Measurements from ENCODE around the gene GNAQ.

The GNAQ gene

GRCh38 chr9:77935974-77936373 lies 95.6 kb downstream of the GNAQ start:
- DNase-seq = no peak

DNA sequence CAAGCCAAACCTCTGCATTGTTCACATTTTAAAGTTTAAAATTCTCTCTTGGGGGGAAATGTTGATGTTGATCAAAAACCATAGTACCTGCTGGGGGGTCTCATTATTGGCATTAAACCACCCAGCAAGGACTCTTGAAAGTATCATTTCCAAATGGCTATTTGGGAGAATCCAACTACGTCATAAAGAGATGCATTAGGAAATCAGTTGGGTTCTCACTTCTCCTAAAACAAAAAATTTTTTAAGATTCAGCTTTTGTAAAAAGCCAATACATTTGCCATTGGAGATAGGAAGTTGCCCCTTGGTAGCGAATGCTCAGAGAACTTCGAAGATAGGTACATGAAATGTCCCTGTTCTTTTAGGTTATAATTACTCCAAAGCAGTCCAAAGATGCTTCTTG lies 96.4 kb downstream of the GNAQ start:
- no peak for DNase-seq

GRCh38 chr9:77933976-77934375 lies 97.6 kb downstream of the GNAQ start:
- DNase-seq = no peak

DNA sequence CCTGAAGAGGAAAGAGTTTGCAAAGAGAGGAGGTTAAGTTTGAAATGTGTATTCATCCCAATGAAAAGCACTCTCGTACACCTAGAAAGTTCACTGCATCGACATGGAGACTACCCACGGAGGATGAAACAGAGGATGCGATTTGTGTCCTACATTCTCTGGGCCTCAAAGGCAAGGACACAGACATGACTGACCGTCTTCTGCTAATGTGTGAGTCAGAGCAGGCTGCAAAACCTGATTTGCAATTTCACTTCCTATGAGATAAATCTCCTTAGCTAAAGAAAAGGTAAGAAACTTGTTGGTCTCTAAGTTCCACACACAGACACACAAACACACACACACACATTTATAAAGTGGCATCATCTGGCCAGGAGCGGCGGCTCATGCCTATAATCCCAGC lies 98.6 kb downstream of the GNAQ start:
- DNase-seq = no peak

- no peak for DNase-seq
These were observed 101.7 kb downstream of the GNAQ start for GRCh38 chr9:77929942-77930341.

- no peak for DNase-seq
These were observed 104.3 kb downstream of the GNAQ start for GRCh38 chr9:77927265-77927664.

GRCh38 chr9:77926371-77926878 lies 105.2 kb downstream of the GNAQ start:
- DNase-seq = no peak

DNA sequence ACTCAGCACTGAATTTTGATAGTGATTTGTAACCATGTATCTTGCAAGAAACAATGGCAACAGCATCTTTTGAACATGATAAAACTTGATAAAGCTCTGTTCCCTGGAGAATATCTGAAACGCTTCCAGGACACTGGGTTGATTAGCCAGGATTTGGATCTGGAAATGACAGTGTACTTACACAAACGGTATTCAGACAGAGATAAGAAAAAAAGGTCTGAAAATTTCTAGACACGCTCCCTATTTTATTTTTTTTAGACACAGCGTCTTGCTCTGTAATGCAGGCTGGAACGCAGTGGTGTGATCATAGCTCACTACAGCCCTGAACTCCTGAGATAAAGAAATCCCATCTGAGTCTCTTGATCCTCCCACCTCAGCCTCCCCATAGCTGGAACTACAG lies 109.0 kb downstream of the GNAQ start:
- DNase-seq = no peak

GRCh38 chr9:77917800-77918199 lies 113.8 kb downstream of the GNAQ start:
- DNase-seq = no peak

DNA sequence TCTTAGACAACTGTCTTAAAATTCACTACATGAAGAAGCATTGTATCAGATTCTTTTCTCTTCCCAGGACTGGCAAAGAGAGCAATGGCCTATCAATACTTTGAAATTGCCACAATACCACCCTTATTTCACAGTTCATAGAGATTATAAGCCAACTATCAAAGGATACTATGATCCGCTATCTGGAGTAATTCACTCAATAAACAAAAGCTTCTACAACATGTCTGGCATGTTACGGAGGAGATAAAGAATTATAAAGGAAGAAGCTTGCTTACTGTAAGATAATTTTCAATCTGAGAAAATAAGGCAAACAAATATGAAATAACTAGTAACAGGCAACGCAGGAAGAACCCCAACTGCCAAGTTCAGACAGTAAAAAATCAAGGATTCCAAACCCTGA lies 114.8 kb downstream of the GNAQ start:
- DNase-seq = no peak

DNA sequence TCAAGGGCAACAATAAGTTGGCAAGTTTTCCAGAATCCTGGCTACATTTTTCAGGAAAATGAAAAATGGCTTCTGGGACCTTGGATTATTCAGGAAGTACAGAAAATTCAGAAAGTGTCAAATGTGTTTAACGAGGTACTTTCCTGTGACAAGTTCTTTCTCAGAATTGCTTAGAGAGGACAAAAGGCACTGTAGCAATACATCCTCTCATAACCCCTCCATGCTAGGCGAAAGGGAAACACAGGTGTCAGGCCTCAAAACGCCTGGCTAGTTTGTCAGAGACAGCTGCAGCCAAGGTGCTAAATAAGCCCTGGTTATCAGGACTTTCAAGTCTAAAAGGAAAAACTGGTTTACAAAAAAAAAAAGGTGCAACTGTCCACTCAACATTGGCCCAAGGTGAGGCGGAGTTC lies 115.2 kb downstream of the GNAQ start:
- no peak for DNase-seq

DNA sequence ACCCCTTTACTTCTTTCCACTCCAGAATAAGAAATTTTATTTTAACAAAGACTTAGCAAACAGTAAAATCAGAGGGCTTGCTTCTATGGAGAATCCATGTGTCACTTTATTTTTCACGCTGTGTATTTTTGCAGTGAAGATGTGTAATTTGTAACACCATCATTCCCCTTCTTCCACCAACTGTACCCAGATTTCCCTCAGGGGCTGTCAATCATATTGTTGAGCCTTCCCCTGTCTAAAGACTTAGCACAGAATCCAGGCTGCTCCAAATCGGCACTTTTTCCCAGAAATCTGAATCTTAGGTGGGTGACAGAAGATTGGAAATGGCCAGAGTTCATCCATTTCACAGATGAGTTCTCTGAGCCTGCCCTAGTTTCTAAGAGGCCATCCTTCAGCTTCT lies 115.9 kb downstream of the GNAQ start:
- no peak for DNase-seq

DNA sequence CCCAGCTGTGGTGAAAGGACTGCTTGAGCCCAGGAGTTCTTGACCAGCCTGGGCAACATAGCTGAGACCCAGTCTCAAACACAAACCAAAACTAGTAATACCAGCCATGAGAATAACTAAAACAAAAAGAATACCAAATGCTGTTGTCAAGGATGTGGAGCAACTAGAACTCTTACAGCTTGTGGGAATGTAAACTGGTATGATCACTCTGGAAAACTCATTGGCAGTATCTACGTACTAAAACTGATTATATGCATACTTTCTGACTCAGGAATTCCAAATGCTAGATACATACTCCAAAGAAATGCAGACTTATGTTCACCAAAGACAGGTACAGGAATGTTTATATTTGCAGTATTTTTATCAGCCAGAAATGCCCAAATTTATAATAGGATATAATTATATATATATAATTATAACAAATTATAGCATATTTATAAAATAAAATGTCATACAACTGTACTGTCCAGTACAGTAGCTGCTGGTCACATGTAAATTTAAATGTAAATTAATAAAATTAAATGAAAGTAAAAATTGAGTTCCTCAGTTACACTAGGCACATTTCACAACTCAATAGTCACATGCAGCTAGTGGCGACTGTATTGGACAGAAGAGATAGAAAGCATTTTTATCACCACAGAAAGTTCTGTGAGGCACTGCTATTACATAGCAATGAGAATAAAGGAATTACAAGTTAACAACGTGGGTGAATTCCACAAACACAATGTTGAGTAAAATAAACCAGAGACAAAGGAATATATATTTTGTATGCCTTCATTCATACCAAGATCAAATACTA lies 118.5 kb downstream of the GNAQ start:
- DNase-seq = no peak

GRCh38 chr9:77911928-77912327 lies 119.7 kb downstream of the GNAQ start:
- DNase-seq = no peak

DNA sequence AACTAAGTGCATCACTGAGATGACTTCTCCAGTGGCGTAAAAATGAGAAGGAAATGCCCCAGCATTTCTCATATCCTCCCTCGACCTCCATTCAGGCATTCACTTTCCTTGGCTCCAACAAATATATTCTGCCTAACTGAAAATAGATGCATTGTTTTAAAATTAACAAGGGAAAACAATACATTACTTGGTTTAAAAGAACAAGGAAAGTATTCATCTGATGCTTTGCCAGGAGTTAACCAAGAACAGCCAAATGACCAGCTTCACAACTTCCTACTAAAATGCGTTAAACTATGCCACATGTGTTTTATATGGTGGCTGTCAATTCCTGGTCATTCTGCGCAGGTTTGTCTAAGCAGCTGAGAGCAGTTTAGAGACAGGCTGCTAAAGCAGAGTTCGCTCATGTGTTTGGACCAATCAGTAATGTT lies 121.4 kb downstream of the GNAQ start:
- no peak for DNase-seq

DNA sequence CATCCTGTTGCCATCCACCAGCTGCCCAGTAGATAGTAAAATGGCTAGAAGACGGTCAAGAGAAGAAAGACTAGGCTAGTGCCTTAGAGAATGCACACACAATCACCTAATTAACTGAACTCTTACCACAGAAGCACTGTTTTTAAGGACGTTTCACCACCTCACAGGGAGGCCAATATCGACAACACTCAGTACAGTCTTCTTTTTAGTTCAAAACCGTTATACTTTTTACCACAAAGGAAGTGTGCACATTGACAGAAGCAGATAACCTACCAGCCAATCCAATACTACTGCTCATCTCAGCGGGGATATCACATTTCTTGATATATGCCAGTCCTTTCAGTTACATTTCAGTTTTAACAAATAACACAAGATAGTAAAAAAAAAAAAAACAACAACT lies 122.3 kb downstream of the GNAQ start:
- DNase-seq = no peak

DNA sequence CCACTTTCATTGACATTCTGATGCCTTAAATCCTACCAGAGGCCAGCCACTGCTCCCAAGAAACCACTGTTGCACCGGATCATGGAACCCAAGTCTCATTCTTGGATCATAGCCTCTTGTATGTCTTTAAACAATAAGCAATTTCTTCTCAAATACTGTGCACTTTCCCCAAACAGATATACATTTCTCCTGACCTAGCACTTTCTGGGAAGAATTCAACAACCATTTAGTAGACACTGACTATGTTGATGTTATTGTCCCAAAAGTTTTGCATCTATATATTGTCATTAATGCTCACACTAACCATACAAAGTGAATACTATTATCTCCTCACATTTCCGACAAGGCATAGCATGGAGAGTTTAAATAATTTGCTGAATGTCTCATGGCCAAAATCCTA lies 123.3 kb downstream of the GNAQ start:
- no peak for DNase-seq

DNA sequence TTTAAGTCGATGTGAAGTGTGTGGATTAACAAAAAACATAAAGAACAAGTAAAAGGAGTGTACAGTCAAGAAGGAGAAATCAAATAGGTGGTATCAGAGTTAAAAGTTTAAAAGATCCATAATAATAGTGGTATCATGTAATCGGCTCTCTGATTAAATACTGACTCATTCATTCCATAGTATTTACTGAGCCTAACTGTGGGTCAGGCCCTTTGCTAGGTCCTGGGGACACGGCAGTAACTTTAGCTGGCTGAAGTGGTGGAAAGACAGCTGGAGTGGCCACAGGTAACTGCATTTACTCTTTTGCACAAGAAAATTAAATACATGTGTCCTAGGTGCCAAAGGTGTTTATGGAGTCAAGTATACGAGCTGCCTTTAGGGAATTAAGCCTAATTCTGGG lies 124.0 kb downstream of the GNAQ start:
- DNase-seq = no peak

DNA sequence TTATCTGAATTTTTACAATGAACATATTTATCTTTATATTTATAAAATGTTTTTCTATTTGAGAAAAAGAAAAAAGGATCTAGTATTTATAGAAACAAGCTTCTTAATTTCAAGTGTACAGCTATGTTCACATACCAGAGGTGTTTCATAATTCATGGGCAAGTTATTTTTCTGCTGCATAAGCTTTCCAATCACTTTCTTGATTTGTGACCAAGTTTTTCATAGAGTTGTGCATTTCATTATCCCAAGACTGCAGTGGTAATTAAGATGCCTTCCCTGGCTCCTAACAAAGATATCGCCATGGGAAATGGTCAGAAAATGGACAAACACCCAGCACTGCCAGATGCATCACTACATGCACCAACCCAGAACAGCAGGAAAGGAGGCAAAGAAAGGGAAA lies 124.6 kb downstream of the GNAQ start:
- DNase-seq = no peak

DNA sequence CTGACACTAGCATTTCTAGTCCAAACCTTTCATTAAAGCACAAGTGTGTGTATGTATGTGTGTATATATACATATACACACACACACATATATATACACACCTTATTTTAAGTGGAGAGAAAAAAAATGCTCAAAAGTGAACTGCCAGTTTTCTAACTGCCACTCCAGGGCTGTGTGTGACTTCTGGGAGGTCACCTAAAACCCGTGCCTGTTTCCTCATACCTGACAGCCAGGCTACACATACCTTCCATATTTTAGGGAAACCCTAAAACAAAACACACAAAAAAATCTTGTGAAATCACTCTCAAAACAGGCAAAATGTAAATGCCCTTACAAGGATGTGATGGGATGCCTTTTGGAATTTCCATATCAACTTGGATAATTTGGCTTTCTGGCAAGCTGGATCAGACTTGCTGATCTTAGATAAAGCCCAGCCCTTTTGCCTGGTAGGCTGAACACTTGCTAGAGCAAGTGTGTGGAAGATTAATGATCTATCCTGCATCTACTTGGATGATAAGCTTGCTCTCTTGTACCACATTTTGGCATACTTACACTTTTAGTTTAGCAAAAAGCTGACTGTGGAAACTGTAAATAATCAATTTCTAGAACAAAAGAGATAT lies 127.8 kb downstream of the GNAQ start:
- DNase-seq = no peak

DNA sequence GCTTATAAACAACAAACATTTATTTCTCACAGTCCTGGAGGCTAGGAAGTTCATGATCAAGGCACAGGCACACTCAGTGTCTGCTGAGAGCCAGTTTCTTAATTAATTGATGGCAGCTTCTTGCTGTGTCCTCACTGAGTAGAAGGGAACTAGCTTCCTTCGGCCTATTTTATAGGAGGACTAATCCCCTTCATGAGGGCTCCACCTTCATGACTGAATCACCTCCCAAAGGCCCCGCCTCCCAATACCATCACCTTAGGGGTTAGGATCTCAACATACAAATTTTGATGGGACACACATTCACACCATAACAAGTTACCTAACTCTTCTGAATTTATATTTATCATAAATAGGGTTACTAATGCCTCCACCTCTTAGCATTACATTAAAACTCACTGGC lies 129.8 kb downstream of the GNAQ start:
- no peak for DNase-seq

DNA sequence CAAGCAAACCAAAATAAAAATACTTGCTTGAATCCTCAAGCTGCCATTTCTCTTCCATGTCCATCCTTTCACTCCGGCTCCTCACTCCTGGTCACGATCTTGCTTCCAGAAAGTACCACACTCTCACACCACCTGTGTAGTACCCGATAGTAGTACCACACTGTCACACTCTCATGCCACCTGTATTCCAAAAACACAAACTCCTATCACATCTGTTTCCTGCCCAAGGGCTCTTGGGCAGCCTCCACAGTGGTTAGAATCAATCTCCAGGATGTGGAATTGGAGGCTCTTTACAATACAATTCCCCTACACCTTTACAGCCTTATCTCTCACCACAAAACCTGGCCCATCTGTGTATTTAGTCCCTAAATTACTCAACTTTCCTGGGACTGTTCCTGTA lies 130.6 kb downstream of the GNAQ start:
- DNase-seq = no peak

DNA sequence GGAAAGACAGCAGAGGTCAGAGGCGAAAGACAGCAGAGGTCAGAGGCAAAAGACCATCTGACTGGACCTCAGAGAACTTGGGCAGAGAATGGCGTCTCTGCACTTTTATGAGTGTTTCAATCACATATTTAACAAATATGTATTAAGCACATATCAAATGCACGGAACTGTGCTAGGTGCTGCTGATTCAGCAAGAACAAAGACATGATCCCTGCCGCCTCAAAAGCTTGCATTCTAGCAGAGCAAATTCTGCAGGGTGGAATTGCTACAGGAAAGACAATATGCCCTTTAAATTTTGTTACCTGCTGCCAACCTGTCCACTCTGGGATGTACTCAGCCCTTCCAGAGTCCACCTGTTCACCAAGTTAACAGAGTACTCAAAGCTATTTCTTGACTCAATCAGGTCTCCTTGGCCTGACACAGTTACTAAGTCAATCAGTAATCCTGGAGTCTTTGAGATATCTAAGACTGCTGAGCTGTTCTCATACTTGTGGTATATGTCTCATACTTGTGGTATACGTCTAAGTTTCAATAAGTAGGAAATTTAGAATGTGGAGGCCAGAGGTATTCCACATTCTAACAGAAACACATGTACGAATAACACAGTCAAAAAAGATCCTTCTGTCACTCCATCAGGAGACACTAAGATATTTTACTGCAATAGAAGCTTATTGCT lies 131.8 kb downstream of the GNAQ start:
- DNase-seq = no peak

- DNase-seq = no peak
These were observed 132.7 kb downstream of the GNAQ start for GRCh38 chr9:77898864-77899263.

Data from activated CD4-positive, alpha-beta T cell treated with anti-CD3 and anti-CD28 coated beads, Interleukin-2, amount 50 U/mL, for 1 hour (primary cell).